K562 (cell line): ENCODE measurements around the gene FRA10AC1. TPM values are rescaled to one million over a fixed set of nuclear protein-coding genes. Genes with fewer than 3 reads are reported as not detected.

Source experiments
- ARHGAP35 ChIP-seq: fragments of 450-650 bp; IDR thresholded peaks from 2 replicates; pipeline ENCODE4 v1.6.1; 2018; ENCODE audit not compliant: partially characterized antibody
- ATF1 ChIP-seq, 2 experiments: fragments of 450-650 bp in 1 of 2; IDR thresholded peaks; 2 replicates each; pipeline ENCODE4 v1.6.1; 2016; ENCODE audit warnings: missing compliant biosample characterization in 1 of 2, missing genetic modification characterization in 1 of 2
- BDP1 ChIP-seq: IDR thresholded peaks from 3 replicates; pipeline ENCODE4 v1.6.1; 2011; ENCODE audit not compliant: insufficient read length, insufficient read depth
- KLF13 ChIP-seq: fragments of 450-650 bp; IDR thresholded peaks from 2 replicates; pipeline ENCODE4 v1.6.1; 2016; ENCODE audit warnings: missing genetic modification characterization, low read depth, mild to moderate bottlenecking, missing compliant biosample characterization, moderate library complexity, borderline replicate concordance
- MEF2D ChIP-seq: conservative IDR thresholded peaks from 2 replicates; pipeline ENCODE4 v1.6.1; 2016; ENCODE audit warnings: low read depth, missing genetic modification characterization, missing compliant biosample characterization
- PHTF2 ChIP-seq: fragments of 250-450 bp; sonication (Bioruptor Pico); IDR thresholded peaks from 2 replicates; pipeline ENCODE4 v1.5.0; 2021; ENCODE audit warnings: mild to moderate bottlenecking
- RAD21 ChIP-seq, 2 experiments: fragments of 250-450 bp in 1 of 2; fragments of 450-650 bp in 1 of 2; sonication (Bioruptor Pico) in 1 of 2; formaldehyde crosslinking in 1 of 2; IDR thresholded peaks in 1 of 2; conservative IDR thresholded peaks in 1 of 2; 2 replicates each; pipeline versions ENCODE4 v1.4.0 to v1.8.0; 2020 to 2022; ENCODE audit warnings: mild to moderate bottlenecking in 2 of 2, moderate library complexity in 1 of 2
- ZNF311 ChIP-seq: fragments of 250-450 bp; sonication (Bioruptor Pico); IDR thresholded peaks from 2 replicates; pipeline ENCODE4 v1.4.0; 2020; ENCODE audit warnings: mild to moderate bottlenecking, moderate library complexity
- ZNF408 ChIP-seq: fragments of 250-450 bp; sonication (Bioruptor Pico); IDR thresholded peaks from 2 replicates; pipeline ENCODE4 v1.4.0; 2020; ENCODE audit warnings: low read depth, mild to moderate bottlenecking, moderate library complexity
- polyA plus RNA-seq, 8 experiments: library from polyadenylated mRNA; depleted of rRNA in 4 of 8; stranded (reverse) in 5 of 8; unstranded in 3 of 8; fragments of >200 nt; fragmentation: Nextera tagmentation in 2 of 8; fragmentation: Illumina TruSeq in 1 of 8; extraction: Ambion mirVana in 2 of 8; extraction: Trizol in 1 of 8; gene quantifications; 2 replicates each; pipeline versions ENCODE4 v1.2.1 to v1.2.3, GENCODE V29; 2011 to 2014; ENCODE audit warnings: inconsistent platforms in 1 of 8, missing spikeins in 1 of 8
- total RNA-seq, 7 experiments: library from RNA; depleted of rRNA in 6 of 7; stranded (reverse); fragments of >200 nt in 6 of 7; fragmentation: Illumina TruSeq in 2 of 7; extraction: Trizol in 2 of 7; gene quantifications; 2 replicates each; pipeline versions ENCODE4 v1.2.1 to v1.2.3, GENCODE V29; 2011 to 2021; ENCODE audit warnings: low replicate concordance in 1 of 7
- TF ChIP-seq, protein P1 (sequence below): sonication (generic); formaldehyde crosslinking; IDR thresholded peaks from 2 replicates; pipeline ENCODE4 v1.8.0; 2022; ENCODE audit warnings: mild to moderate bottlenecking, missing genetic modification reagents

FRA10AC1 gene
- total and polyA plus RNA-seq, 9 of the 15 experiments (the other 6 are each of a cell fraction or from before 2014, with no cell fraction given) = 4.4 to 11.8 (median 8.0) TPM

DNA sequence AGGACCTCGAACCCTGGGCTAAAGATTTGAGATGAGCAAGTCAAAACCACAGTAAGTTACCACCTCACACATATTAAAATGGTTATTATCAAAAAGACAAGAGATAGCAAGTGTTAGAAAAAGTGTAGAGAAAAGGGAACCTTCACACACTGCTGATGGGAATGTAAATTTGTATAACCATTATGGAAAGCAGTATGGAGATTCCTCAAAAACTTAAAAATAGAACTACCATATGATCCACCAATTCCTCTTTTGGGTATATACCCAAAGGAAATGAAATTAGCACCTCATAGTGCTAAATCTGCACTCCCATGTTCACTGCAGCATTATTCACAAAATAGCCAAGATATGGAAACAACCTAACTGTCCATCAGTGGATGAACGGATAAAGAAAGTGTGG lies 20.8 kb upstream of the FRA10AC1 start (continued):
- TF ChIP-seq KLF13 (tag) = no peak
- no peak for TF ChIP-seq BDP1
- TF ChIP-seq, protein P1, sequence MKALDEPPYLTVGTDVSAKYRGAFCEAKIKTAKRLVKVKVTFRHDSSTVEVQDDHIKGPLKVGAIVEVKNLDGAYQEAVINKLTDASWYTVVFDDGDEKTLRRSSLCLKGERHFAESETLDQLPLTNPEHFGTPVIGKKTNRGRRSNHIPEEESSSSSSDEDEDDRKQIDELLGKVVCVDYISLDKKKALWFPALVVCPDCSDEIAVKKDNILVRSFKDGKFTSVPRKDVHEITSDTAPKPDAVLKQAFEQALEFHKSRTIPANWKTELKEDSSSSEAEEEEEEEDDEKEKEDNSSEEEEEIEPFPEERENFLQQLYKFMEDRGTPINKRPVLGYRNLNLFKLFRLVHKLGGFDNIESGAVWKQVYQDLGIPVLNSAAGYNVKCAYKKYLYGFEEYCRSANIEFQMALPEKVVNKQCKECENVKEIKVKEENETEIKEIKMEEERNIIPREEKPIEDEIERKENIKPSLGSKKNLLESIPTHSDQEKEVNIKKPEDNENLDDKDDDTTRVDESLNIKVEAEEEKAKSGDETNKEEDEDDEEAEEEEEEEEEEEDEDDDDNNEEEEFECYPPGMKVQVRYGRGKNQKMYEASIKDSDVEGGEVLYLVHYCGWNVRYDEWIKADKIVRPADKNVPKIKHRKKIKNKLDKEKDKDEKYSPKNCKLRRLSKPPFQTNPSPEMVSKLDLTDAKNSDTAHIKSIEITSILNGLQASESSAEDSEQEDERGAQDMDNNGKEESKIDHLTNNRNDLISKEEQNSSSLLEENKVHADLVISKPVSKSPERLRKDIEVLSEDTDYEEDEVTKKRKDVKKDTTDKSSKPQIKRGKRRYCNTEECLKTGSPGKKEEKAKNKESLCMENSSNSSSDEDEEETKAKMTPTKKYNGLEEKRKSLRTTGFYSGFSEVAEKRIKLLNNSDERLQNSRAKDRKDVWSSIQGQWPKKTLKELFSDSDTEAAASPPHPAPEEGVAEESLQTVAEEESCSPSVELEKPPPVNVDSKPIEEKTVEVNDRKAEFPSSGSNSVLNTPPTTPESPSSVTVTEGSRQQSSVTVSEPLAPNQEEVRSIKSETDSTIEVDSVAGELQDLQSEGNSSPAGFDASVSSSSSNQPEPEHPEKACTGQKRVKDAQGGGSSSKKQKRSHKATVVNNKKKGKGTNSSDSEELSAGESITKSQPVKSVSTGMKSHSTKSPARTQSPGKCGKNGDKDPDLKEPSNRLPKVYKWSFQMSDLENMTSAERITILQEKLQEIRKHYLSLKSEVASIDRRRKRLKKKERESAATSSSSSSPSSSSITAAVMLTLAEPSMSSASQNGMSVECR = no peak
- no peak for TF ChIP-seq PHTF2 (CRISPR knock-in tag)
- TF ChIP-seq RAD21 (CRISPR knock-in tag; conservative IDR thresholded peaks at IDR 0.05 in 1 of 2, IDR thresholded peaks at IDR 0.05 in 1 of 2) = no peak
- TF ChIP-seq MEF2D (tag) = no peak
- TF ChIP-seq ZNF311 (CRISPR knock-in tag) = no peak
- TF ChIP-seq ZNF408 (CRISPR knock-in tag) = no peak
- TF ChIP-seq ARHGAP35 = no peak
- TF ChIP-seq ATF1 (CRISPR knock-in tag; IDR thresholded peaks at IDR 0.05) = no peak
- TF ChIP-seq ATF1 (tag; IDR thresholded peaks at IDR 0.05) = no peak
